H9 (cell line): ENCODE measurements around the gene KCNJ14. TPM values are rescaled to one million over a fixed set of nuclear protein-coding genes. Genes with fewer than 3 reads are reported as not detected.

Experiments used
- DNase-seq: peaks from one replicate; pipeline ENCODE4 v3.0.0-alpha.2; 2017
- H2AFZ ChIP-seq: one replicate; pipeline ENCODE4 v1.6.1; 2013; ENCODE audit warnings: mild to moderate bottlenecking, low read length, control low read depth, moderate library complexity
- H2AK5ac ChIP-seq: 2 replicates; pipeline ENCODE4 v1.6.1; 2013; ENCODE audit warnings: low read length, control low read depth, mixed read lengths; ENCODE audit not compliant: insufficient read length
- H2BK120ac ChIP-seq: one replicate; pipeline ENCODE4 v1.6.1; 2013; ENCODE audit warnings: low read depth, mild to moderate bottlenecking, low read length, control low read depth, inconsistent platforms; ENCODE audit not compliant: poor library complexity, severe bottlenecking
- H2BK12ac ChIP-seq: 2 replicates; pipeline ENCODE4 v1.6.1; 2013; ENCODE audit warnings: low read length, control low read depth, mixed read lengths, low read depth; ENCODE audit not compliant: insufficient read length
- H2BK15ac ChIP-seq: 2 replicates; pipeline ENCODE4 v1.6.1; 2013; ENCODE audit warnings: low read depth, low read length, control low read depth
- H2BK20ac ChIP-seq: one replicate; pipeline ENCODE4 v1.6.1; 2013; ENCODE audit warnings: low read depth, mild to moderate bottlenecking, low read length, control low read depth, inconsistent platforms; ENCODE audit not compliant: poor library complexity, severe bottlenecking
- H2BK5ac ChIP-seq: 2 replicates; pipeline ENCODE4 v1.6.1; 2013; ENCODE audit warnings: low read length, control low read depth, mixed read lengths; ENCODE audit not compliant: insufficient read length
- H3K14ac ChIP-seq: 2 replicates; pipeline ENCODE4 v1.6.1; 2013; ENCODE audit warnings: low read length, control low read depth; ENCODE audit not compliant: insufficient read depth
- H3K18ac ChIP-seq: 2 replicates; pipeline ENCODE4 v1.6.1; 2013; ENCODE audit warnings: low read depth, mild to moderate bottlenecking, mixed read lengths, low read length, control low read depth; ENCODE audit not compliant: insufficient read length
- H3K23ac ChIP-seq: 2 replicates; pipeline ENCODE4 v1.6.1; 2013; ENCODE audit warnings: low read length, control low read depth, mixed read lengths, low read depth; ENCODE audit not compliant: insufficient read length
- H3K23me2 ChIP-seq: 2 replicates; pipeline ENCODE4 v1.6.1; 2013; ENCODE audit warnings: low read depth, mild to moderate bottlenecking, mixed read lengths, low read length, control low read depth; ENCODE audit not compliant: insufficient read length, poor library complexity, severe bottlenecking
- H3K27ac ChIP-seq: 2 replicates; pipeline ENCODE4 v1.5.1; 2013; ENCODE audit warnings: low read length, control low read depth, mixed read lengths, low read depth; ENCODE audit not compliant: insufficient read length
- H3K27me3 ChIP-seq: 2 replicates; pipeline ENCODE4 v1.6.1; 2013; ENCODE audit warnings: low read length, control low read depth, inconsistent platforms; ENCODE audit not compliant: insufficient read depth
- H3K4ac ChIP-seq: 2 replicates; pipeline ENCODE4 v1.6.1; 2013; ENCODE audit warnings: low read depth, mild to moderate bottlenecking, control low read depth, inconsistent platforms, low read length, moderate library complexity
- H3K4me1 ChIP-seq: 2 replicates; pipeline ENCODE4 v1.6.1; 2013; ENCODE audit warnings: low read length, control low read depth, inconsistent platforms; ENCODE audit not compliant: insufficient read depth
- H3K4me2 ChIP-seq: 2 replicates; pipeline ENCODE4 v1.6.1; 2013; ENCODE audit warnings: low read length, control low read depth, mixed read lengths; ENCODE audit not compliant: insufficient read length, insufficient read depth
- H3K56ac ChIP-seq: 2 replicates; pipeline ENCODE4 v1.6.1; 2013; ENCODE audit warnings: low read depth, mild to moderate bottlenecking, mixed read lengths, low read length, control low read depth; ENCODE audit not compliant: insufficient read length
- H3K79me1 ChIP-seq: 2 replicates; pipeline ENCODE4 v1.6.1; 2013; ENCODE audit warnings: low read depth, mild to moderate bottlenecking, moderate library complexity, low read length, control low read depth, inconsistent platforms; ENCODE audit not compliant: insufficient read depth, poor library complexity, severe bottlenecking
- H3K79me2 ChIP-seq: 2 replicates; pipeline ENCODE4 v1.6.1; 2013; ENCODE audit warnings: low read length, control low read depth, inconsistent platforms; ENCODE audit not compliant: insufficient read depth
- H3K9ac ChIP-seq: 2 replicates; pipeline ENCODE4 v1.6.1; 2013; ENCODE audit warnings: low read length, control low read depth, mixed read lengths; ENCODE audit not compliant: insufficient read length; ENCODE audit errors: extremely low read depth
- H3K9me3 ChIP-seq: one replicate; pipeline ENCODE4 v1.6.1; 2013; ENCODE audit warnings: low read depth, low read length, inconsistent platforms; ENCODE audit not compliant: control insufficient read depth
- H3T11ph ChIP-seq: one replicate; pipeline ENCODE4 v1.6.1; 2013; ENCODE audit warnings: mild to moderate bottlenecking, low read length, control low read depth, inconsistent platforms
- H4K20me1 ChIP-seq: one replicate; pipeline ENCODE4 v1.6.1; 2013; ENCODE audit not compliant: control insufficient read depth, insufficient read length, insufficient read depth
- H4K5ac ChIP-seq: 2 replicates; pipeline ENCODE4 v1.6.1; 2013; ENCODE audit warnings: low read depth, mild to moderate bottlenecking, mixed read lengths, low read length, control low read depth; ENCODE audit not compliant: insufficient read length
- H4K8ac ChIP-seq: replicated peaks from 2 replicates; pipeline ENCODE4 v1.6.1; 2013; ENCODE audit warnings: low read length, control low read depth, mixed read lengths, low read depth; ENCODE audit not compliant: insufficient read length
- H4K91ac ChIP-seq: 2 replicates; pipeline ENCODE4 v1.6.1; 2013; ENCODE audit warnings: low read depth, mild to moderate bottlenecking, moderate library complexity, mixed read lengths, low read length, control low read depth; ENCODE audit not compliant: insufficient read length
- H3K27ac Mint-ChIP-seq, 3 experiments: 2 replicates in 2 of 3; 3 replicates in 1 of 3; pipeline ENCODE4 v1.8.0; 2020 to 2021; ENCODE audit warnings: mixed read lengths in 3 of 3, mild to moderate bottlenecking in 1 of 3, moderate library complexity in 1 of 3
- H3K27me3 Mint-ChIP-seq: 2 replicates; pipeline ENCODE4 v1.8.0; 2021; ENCODE audit warnings: low read depth, mild to moderate bottlenecking, moderate library complexity, mixed read lengths
- H3K36me3 Mint-ChIP-seq, 3 experiments: 2 replicates in 2 of 3; 3 replicates in 1 of 3; pipeline ENCODE4 v1.8.0; 2020 to 2021; ENCODE audit warnings: low read depth in 3 of 3, mixed read lengths in 3 of 3; ENCODE audit not compliant: insufficient read depth in 1 of 3
- H3K4me1 Mint-ChIP-seq, 2 experiments: 2 replicates each; pipeline ENCODE4 v1.8.0; 2020; ENCODE audit warnings: mixed read lengths in 2 of 2
- H3K4me3 Mint-ChIP-seq, 2 experiments: 2 replicates in 1 of 2; 3 replicates in 1 of 2; pipeline ENCODE4 v1.8.0; 2020 to 2021; ENCODE audit warnings: mild to moderate bottlenecking in 2 of 2, mixed read lengths in 2 of 2, moderate library complexity in 1 of 2
- H3K9me3 Mint-ChIP-seq, 2 experiments: 2 replicates in 1 of 2; 3 replicates in 1 of 2; pipeline ENCODE4 v1.8.0; 2020; ENCODE audit warnings: mild to moderate bottlenecking in 2 of 2, mixed read lengths in 2 of 2, moderate library complexity in 1 of 2
- CTCF ChIP-seq: fragments of 200-600 bp; sonication (generic); conservative IDR thresholded peaks from 3 replicates; pipeline ENCODE4 v1.8.0; 2021; ENCODE audit warnings: antibody characterized with exemption, mild to moderate bottlenecking
- WGBS: extraction: QIAGEN DNeasy Blood & Tissue Kit; methylation state at CpG from one replicate; pipeline ENCODE4 v1.1.7; 2013; ENCODE audit warnings: missing lambda C conversion rate, low lambda C conversion rate, mixed read lengths; ENCODE audit not compliant: insufficient read length; ENCODE audit errors: extremely low coverage; 5-methylcytosine and 5-hydroxymethylcytosine counted together
- total RNA-seq: library from RNA; stranded (reverse); gene quantifications from 2 replicates; pipeline ENCODE4 v1.2.1, GENCODE V29; 2021

Gene KCNJ14
- total RNA-seq, 1 experiment from 2014 or later, result 1.2 TPM

- no peak overlapping the region for H4K91ac ChIP-seq
- no peak overlapping the region for H3K14ac ChIP-seq
- TF ChIP-seq CTCF, result no peak
- H3K79me1 ChIP-seq, result no peaks in the 10 kb centered on the region
- H3K56ac ChIP-seq, result no peak overlapping the region
- no peak overlapping the region for H3K23ac ChIP-seq
- Mint-ChIP-seq H3K27me3 (peaks cover 6% of the 10 kb centered on the region), H3K9me3 (no peaks in the 10 kb centered on the region), H3K27ac (no peak overlapping the region), H3K4me3 (peak overlapping the region; percentile 62 to 89), H3K4me1 (peaks cover 15 to 19% of the 10 kb centered on the region in 2 experiments), H3K36me3 (0 out of 7 replicates have a peak, but pooled peaks cover 0 to 5% (median 0%) of the 10 kb centered on the region in 3 experiments)
- no peak overlapping the region for H2AFZ ChIP-seq
- no peak overlapping the region for H4K5ac ChIP-seq
- H3K4ac ChIP-seq, result no peak overlapping the region
- H3K79me2 ChIP-seq, result no peaks in the 10 kb centered on the region
- no CpG with 5 or more reads among the region's 12 CpGs for WGBS
- no peak overlapping the region for H3T11ph ChIP-seq
- H3K27ac ChIP-seq, result no peak overlapping the region
- H4K20me1 ChIP-seq, result no peaks in the 10 kb centered on the region
- H3K9me3 ChIP-seq, result no peaks in the 10 kb centered on the region
- no peak overlapping the region for H2BK5ac ChIP-seq
- H2BK120ac ChIP-seq, result no peak overlapping the region
- peak; percentile 53 for DNase-seq
- H2AK5ac ChIP-seq, result no peak overlapping the region
- no peak overlapping the region for H2BK15ac ChIP-seq
- H2BK12ac ChIP-seq, result no peak overlapping the region
- peaks cover 2% of the 10 kb centered on the region; the same call in 1 of the 2 replicates for H3K27me3 ChIP-seq
- H3K4me2 ChIP-seq, result peak overlapping the region; percentile 70
- no peak overlapping the region for H2BK20ac ChIP-seq
- peaks cover 12% of the 10 kb centered on the region for H3K23me2 ChIP-seq
- no peaks in the 10 kb centered on the region for H3K4me1 ChIP-seq
- no peak overlapping the region for H3K18ac ChIP-seq
- no peak overlapping the region for H4K8ac ChIP-seq
- H3K9ac ChIP-seq, result no peak overlapping the region
These were observed 54.3 kb downstream of the KCNJ14 start for GRCh38 chr19:48509467-48510194.
